ENCODE measurements around the gene SSC5D.
"Not testable (repeated sequence)": the region's sequence is repeated elsewhere in the genome, so short reads cannot be mapped to it uniquely, and the experiment has no call there.

Gene SSC5D

DNA sequence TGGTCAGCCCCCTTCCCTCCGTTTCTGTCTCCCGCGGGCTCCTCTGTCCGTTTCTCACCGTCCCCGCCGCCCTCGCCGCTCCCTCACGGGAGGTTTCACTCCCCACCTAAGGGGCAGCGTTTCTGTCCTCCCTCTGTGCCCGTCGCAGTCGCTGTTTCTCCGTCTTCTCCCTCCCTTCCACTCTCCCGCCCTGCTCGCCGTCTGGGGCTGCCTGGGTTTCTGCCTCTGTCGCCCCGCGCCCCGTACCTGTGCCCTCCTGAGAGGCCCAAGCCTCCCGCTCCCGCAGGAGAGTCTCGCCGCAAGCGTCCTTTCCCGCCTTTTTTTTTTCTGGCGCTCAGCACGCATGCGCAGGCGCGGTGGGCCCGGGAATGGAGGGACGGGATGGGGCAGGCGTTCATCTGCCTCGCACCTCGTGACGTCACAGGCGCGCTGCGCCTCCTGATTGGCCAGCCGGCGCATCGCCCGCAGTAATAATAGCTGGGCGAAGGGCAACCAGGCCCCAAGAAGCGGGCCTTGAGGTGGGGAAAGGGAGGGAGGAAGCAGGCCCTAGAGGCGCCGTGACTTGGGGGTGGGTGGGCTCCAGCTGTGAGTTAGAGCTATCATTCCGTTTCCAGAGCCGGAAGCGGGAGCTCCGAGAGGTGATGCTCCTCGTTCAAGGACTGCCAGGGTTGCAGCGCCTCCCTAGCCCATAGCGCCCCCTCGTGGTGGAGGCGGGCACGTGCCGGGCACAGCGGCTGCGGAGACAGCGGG, 15.4 kb downstream of the SSC5D start:
- peak; percentile 89 for DNase-seq (ENCODE audit: low read depth)

DNA sequence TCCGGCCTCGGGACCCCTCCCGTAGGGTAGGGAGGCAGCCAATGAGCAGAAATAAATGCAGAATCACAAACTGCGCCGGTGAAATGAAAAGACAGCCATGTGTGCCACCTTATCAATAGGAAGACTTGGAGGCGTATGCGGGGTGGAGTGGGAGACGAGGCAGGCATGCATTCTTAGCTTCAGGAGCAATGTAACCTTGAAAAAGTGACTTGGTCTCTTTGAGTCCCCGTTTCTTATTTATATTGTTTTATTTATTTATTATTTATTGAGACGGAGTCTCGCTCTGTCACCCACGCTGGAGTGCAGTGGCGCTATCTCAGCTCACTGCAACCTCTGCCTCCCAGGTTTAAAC, 16.0 kb downstream of the SSC5D start:
- DNase-seq (ENCODE audit: low read depth) = no peak

DNA sequence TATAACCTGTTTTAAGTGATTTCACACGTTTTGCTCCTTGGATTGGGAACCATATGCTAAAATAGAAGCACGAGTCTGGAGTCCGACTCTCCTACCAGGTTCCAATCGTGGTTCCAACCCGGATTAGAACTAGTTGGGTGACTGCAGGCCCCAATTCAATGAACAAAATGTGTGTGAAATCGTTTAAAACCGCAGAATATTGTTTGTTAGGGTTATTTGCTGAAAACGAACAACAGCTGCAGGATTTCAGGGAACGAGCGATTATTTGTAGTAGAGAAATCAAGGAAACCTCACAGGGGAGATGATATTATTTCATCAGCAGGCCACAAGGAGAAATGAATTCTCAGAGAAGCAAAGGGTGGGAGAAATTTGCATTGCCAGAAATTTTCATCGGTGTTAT, 16.7 kb downstream of the SSC5D start:
- no peak for DNase-seq (ENCODE audit: low read depth)

DNA sequence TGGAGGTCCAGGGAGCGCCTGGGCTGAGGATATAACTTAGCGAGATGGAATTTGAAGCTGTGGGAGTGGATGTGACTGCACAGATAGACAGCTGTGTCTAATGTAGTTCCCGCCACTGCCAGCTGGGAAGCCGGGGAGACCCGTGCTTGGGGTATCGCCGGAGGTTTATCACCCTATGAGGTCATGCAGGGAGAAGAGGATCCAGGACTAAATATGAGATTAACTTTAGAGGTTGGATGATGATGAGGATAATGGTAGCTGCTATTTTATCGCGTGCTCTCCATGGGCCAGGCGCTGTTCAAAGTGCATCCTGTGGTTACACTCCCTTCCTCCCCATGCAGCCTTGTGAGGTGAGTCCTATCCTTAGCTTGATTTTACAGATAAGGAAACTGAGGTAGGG, 19.9 kb downstream of the SSC5D start:
- no peak for DNase-seq (ENCODE audit: low read depth)

DNA sequence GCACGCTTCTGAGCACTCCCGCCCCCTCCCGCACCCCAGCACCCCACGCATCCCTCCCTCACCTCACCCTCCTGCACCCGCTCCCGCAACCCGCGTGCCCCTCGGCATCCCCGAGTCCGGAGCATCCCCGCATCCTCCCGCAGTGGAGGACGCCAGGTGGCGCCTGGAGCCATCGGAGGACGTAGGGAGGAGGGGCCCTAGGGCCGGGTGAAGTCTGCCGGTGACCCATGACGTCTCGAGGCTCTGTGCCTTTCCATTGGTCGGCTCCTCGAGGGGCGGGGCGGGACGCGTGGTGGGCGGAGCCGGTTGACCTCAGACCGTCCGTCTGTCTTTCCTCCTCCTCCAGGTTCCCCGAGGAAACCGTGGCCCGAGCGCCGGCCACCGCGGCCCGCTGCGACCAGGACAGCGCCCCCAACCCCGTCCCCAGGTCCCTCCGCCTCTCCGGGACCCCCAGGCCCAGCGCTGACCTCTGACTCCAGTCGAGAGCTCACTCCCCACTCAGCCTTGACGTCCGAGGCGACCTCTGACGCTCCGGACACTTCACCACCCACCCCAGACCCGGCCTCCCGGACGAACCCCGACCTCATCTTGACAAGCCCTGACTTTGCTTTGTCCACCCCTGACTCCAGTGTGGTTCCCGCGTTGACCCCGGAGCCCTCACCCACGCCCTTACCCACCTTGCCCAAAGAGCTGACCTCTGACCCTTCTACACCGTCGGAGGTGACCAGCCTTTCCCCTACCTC, 28.8 kb downstream of the SSC5D start:
- peak; percentile 88 for DNase-seq (ENCODE audit: low read depth)

DNA sequence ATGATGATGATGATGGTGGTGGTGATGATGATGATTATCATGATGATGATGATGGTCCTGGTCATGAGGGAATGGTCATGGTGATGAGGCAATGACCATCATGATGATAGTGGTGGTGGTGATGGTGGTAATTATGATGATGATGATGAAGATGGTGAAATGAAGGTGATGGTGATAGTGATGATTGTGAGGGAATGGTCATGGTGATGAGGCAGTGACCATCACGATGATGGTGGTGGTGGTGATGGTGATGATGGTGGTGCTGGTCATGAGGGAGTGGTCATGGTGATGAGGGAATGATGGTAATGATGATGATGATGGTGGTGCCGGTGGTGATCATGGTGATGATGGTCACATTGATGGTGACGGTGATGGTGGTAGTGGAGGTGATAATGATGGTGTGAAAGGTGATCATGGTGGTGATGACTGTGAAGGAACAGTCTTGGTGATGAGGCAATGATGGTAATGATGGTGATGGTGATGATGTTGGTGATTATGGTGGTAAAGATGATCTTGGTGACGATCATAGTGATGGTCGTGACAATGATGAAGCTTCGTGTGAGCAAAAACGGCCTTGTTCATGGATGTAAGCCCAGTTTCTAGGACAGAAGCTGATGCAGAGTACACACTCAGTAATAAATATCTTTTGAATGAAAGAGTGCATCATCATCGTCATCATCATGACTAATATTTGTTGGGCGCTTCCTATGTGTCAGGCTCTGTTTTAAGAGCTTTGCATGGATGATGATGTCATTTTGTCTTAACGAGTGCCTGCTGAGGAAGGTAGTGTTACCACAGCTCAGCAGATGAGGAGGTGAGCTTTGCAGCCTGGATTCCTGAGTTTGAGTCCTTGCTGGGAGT, 31.4 kb downstream of the SSC5D start:
- no peak for DNase-seq (ENCODE audit: low read depth)

DNA sequence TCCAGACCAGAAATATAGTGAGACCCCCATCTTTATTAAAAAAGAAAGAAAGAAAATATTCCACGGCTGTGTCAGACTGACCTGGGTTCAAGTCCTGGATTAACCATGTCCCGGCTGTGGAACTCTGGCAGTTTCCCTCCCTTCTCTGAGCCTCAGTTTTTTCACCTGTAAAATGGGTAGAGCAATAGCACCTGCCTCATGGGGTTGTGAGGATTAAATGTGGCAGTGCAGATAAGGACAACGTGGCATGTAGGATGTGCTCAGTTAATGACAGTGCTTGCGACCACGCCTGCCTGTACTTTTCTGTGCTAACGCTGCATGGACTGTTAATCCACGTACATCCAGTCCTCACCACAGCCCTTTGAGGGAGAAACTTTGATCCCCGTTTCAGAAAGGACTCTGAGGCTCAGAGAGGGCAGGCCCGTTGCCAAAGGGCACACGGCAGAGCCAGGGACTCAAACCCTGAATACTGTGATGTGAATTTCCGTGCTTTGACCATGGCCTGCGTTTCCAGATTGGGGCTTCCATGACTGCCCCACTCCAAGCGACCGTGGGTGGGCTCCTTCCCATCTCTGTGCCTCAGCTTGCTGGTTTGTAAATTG, 32.6 kb downstream of the SSC5D start:
- no peak for DNase-seq (ENCODE audit: low read depth)

DNA sequence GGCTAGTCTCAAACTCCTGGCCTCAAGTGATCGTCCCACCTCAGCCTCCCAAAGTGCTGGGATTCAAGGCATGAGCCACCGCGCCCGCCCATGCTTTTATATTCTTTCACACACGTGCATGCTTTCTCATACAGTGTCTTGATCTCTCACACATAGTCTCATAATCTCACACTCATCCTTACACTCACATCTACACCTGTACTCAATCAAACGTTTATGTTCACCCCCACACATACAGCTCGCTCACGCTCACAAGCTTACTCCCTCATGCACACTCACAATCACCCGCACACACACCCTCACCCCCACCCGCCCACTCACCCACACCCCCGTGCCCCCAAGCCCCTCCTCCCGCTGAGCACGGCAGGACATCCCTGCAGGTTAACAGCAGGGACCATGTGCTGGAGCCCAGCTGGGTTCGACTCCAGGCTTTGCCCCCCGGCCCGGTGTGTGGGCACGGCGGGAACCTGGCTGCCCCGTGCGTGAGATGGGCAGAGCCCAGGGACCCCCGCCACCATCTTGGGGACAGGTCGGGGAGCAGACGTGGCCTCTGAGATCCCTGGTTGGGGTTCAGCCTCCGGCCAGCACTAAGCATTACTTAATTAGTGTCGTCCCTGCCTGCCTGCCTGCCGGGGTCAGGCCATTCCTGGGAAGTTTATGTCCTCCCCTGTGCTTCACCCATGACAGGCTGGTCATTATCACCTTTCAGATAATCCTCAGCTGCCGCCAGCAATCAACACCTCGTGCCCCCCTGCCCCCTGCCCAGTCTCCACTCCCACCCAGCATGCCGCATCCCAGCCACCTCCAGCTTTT, 37.3 kb downstream of the SSC5D start:
- DNase-seq (ENCODE audit: low read depth) = no peak

DNA sequence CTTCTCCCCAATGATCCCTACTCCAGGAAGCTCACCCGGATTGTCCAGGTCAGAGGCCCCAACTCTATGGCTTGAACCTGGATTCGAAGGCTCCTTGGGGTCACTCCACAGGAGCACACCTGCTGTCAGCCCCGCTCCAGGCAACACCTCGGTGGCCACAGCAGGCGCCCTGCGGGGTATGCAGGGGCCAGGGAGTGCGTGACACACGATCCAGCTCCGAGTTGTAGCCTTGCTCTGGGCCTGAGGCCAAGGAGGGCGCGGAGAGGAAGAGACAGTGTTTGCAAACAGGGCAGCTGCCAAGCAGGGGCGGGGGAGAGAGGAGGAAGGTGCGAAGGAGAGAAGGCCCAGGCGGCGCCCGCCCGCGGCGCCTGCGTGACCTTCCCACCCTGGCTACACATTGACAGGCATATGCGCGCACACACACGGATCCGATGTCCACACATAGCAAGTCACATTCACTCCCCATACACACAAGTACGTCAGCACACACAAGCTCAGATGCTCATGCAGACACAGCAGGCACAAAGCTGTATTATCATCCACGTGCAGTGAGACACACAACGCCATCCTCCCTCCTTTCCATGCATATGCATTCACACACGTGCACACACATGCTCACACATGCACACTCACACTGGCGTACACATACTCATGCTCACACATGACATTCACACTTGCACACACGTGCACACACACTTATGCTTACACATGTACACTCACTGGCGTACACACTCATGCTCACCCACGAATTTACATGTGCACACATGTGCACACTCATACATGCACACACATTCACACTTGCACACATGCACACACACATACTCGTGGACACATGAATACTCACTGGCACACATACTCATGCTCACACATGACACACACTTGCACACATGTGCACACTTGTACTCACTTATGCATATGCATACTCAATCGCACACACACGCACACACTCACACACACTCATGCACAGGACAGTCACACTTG, 38.3 kb downstream of the SSC5D start:
- DNase-seq (ENCODE audit: low read depth) = no peak

DNA sequence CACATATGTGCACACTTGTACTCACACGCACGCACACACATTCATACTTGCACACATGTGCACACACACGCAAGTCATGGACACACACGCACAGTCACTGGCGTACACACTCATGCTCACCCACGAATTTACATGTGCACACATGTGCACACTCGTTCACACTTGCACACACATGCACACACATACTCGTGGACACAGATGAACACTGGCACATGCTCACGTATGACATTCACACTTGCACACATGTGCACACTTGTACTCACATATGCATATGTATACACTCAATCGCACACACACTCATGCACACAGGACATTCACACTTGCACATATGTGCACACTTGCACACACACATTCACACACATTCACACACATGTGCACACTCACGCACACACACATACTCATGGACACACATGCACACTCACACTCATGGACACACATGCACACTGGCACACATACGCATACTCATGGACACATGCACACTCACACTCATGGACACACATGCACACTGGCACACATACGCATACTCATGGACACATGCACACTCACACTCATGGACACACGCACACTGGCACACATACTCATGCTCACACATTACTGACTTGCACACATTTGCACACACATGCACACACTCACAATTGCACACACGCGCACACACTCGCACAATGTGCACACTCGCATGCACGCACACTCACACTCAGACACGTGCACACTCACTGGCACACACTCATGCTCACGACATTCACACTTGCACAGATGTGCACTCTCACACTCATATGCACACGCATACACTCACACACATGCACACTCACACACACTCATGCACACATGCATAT, 39.2 kb downstream of the SSC5D start:
- no peak for DNase-seq (ENCODE audit: low read depth)

DNA sequence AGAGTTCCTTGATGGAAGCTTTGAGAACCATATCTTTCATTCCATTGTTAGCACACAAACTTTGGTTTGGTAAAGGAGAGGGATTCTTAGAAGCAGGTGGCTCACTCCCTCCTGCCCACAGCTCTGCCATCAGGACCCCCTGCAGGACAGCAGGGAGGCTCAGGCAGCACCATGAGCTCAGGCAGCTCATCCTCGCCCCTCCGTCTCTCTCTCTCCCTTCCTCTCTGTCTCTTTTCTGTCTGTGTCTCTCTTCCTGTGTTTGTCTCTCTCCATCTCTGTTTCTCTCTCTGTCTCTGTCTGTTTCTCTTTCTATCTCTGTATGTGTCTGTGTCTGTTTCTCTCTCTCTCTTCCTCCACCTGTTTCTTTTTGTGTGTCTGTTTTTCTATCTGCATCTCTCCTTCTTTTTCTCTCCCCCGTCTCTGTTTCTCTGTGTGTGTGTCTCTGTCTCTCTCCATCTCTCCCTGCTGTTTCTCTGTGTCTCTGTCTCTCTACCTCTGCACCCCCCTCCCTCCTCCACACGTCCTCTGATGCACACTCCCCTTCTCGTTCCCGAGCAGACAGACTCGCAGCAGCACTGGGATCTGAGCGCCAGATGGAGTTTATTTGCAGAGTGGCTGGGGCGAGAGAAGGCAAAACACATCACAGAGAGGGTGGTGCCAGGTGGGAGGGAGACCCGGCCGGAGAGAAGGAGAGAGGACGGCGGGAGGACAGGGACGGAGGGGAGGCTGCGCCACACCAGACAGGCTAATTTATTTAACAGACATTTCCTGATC, 40.0 kb downstream of the SSC5D start:
- DNase-seq (ENCODE audit: low read depth) = no peak

DNA sequence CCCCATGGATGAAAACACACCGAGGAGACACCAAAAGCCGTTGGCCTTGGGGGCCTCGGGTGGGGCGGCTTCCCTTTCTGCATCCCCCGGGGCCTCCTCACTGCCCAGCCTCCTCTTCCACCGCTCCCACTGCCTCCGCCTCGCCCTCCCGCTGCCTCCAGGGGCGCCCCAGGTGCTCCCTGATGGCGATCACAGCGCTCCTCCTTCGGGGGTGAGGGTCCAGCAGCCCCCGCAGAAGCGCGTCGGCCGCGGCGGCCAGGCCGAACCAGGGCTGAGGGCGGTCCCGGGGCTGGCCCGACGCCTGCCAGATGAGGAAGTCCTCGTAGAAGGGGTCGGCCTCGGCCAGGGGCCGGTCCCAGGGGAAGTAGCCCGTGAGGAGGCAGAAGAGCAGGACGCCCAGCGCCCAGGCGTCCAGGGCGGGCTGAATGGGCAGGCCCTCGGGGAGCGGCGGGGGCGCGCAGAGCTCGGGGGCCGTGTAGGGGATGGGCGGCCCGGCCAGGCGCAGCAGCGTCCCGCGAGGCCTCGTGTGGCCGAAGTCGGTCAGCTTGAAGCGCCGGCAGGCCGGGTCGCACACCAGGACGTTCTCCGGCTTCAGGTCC, 41.5 kb downstream of the SSC5D start:
- no peak for DNase-seq (ENCODE audit: low read depth)

DNA sequence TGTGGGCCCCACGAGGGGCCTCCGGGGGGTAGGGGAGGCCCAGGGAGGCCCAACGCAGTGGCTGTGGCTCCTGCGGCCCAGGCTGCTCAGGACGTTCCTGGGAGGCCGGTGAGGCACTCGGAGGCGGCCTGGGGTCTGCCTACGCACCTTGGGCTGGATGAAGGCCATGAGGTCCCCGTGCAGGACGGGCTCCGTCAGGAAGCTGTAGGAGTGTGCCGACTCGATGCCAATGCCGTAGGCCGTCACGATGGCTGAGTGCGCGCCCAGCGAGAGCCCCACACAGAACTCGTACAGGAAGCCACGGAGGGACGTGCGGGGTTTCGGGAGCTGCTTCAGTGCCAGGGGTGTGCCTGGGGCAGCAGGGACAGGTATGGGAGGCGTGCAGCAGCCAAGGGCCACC, 42.8 kb downstream of the SSC5D start:
- no peak for DNase-seq (ENCODE audit: low read depth)

DNA sequence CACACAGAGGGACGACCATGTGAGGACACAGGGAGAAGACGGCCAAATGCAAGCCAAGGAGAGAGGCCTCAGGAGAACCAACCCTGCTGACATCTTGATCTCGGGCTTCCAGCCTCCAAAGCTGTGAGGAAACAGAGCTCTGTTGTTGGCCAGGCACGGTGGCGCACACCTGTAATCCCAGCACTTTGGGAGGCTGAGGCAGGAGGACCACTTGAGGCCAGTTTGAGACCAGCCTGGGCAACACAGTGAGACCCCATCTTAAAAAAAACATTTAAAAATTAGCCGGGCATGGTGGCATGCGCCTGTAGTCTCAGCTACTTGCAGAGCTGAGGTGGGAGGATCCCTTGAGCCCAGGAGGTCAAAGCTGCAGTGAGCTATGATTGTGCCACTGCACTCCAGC, 46.0 kb downstream of the SSC5D start:
- not testable (repeated sequence) for DNase-seq (ENCODE audit: low read depth)

DNA sequence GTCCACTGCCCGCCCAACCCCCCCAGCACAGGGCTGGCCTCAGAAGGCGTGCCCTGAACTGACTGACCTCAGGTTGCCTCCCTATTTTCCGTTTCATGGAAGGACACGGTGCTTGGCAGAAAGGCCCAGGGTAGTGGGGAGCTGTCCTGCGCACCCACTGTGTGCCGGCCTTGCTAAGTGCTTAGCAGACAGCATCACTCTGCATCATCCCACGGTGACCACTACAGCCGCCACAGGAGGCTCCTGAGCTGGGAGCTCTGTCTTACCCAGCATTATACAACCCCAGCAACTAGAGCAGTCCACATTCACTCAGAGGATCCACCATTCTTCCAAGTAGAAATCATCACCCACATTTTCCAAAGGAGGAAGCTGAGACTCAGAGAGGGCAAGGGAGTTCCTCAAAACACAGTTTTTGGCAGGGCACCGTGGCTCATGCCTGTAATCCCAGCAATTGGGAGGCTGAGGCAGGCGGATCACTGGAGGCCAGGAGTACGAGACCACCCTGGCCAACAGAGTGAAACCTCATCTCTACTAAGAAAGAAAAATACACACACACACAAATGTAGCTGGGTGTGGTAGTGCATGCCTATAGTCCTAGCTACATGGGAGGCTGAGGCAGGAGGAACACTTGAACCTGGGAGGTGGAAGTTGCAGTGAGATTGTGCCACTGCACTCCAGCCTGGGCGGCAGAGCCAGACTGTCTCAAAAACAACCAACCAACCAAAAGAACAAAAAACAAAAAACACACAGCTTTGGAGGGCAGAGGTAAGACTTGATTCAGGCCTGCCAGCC, 47.1 kb downstream of the SSC5D start:
- no peak for DNase-seq (ENCODE audit: low read depth)

DNA sequence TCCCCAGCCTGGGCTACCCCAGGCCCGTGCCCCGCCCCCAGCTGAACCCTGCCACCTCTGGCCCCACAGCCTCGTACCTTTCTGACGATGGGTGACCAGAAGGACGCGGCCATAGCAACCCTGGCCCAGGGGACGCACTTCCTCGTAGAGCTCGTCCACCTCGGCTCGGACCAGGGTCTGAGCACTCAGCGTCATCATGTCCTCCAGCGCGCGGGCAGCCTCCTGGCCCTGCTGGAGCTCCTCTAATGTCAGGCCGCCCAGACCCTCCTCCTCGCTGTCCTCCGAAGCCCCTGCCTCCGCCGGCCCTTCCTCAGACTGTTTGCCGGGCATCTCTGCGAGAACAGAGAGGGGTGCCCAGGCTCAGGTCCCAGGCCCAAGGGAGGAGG, 47.7 kb downstream of the SSC5D start:
- no peak for DNase-seq (ENCODE audit: low read depth)

DNA sequence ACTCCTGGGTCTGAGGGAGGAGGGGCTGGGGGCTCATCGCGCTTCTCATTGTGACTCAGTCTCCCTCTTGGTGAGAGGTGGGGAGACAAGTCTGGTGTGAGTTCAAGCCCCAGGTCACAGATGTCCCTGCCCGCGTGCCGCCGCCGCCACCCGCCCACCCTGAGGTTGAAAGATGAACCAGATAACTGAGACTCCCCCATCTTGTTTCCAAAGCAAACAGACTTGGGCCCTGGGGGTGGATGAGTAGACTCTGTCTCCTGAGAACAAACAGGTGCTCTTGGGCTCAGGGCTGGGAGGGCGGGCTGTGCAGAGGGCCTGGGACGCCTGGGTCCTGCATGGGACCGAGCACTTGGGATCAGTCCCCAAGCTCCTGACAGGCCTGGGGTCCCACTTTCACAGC, 48.1 kb downstream of the SSC5D start:
- no peak for DNase-seq (ENCODE audit: low read depth)
